A549 (cell line): ENCODE measurements around the gene POP7. TPM values are rescaled to one million over a fixed set of nuclear protein-coding genes. Genes with fewer than 3 reads are reported as not detected.

ENCODE experiments used
- ATAC-seq, 2 experiments: fragments of 200-7000 bp in 1 of 2; fragments of >200 bp in 1 of 2; cut with Nextera tagmentation in 1 of 2; cut with Tn5 transposase in 1 of 2; 3 replicates each; pipeline versions ENCODE4 v1.8.0 to v1.9.1; 2018 to 2020; ENCODE audit warnings: mild to moderate bottlenecking in 1 of 2, moderate library complexity in 1 of 2
- CTCF ChIA-PET: fragments of 300-600 bp; sonication (Branson Sonifier 250); formaldehyde crosslinking; extraction: SDS; loops from one replicate; lab custom pipeline; 2021; ENCODE audit warnings: antibody characterized with exemption, inconsistent platforms; lab: Yijun Ruan, JAX
- POLR2A ChIA-PET: fragments of 350-600 bp; formaldehyde crosslinking; extraction: SDS; loops from one replicate; lab custom pipeline; 2021; ENCODE audit warnings: antibody characterized with exemption, inconsistent platforms; lab: Yijun Ruan, JAX
- DNase-seq, 2 experiments: peaks; one replicate each; pipeline versions ENCODE4 v3.0.0 to v3.0.0-alpha.2; 2011 to 2016; ENCODE audit warnings: low read depth in 1 of 2, low spot score in 1 of 2
- FAIRE-seq: peaks from 2 replicates; lab custom pipeline; 2011; peaks lifted over from hg19 to GRCh38; lab: Jason Lieb, UNC
- H3K27ac ChIP-seq, 2 experiments: fragments of >200 bp; sonication (Bioruptor Twin); formaldehyde crosslinking; 3 replicates each; pipeline ENCODE4 v1.5.1; 2016 to 2017
- H3K4me1 ChIP-seq: fragments of >200 bp; sonication (Bioruptor Twin); formaldehyde crosslinking; 3 replicates; pipeline ENCODE4 v1.6.1; 2016
- H3K4me2 ChIP-seq: fragments of >200 bp; sonication (Bioruptor Twin); formaldehyde crosslinking; 3 replicates; pipeline ENCODE4 v1.6.1; 2016
- H3K4me3 ChIP-seq: fragments of >200 bp; sonication (Bioruptor Twin); formaldehyde crosslinking; 3 replicates; pipeline ENCODE4 v1.5.1; 2016
- H3K9me3 ChIP-seq: fragments of >200 bp; sonication (Bioruptor Twin); formaldehyde crosslinking; 3 replicates; pipeline ENCODE4 v1.6.1; 2016
- BCL3 ChIP-seq: fragments of >200 bp; sonication (Bioruptor Twin); formaldehyde crosslinking; IDR thresholded peaks from 3 replicates; pipeline ENCODE4 v1.6.1; 2016
- CBX2 ChIP-seq: fragments of 200-600 bp; sonication (generic); IDR thresholded peaks from 2 replicates; pipeline ENCODE4 v1.6.1; 2016; ENCODE audit warnings: low read depth, mild to moderate bottlenecking, borderline replicate concordance
- CEBPB ChIP-seq, 2 experiments: fragments of >200 bp in 1 of 2; sonication (Bioruptor Twin) in 1 of 2; formaldehyde crosslinking in 1 of 2; IDR thresholded peaks; 2 replicates each; pipeline ENCODE4 v1.6.1; 2012 to 2016
- CHD4 ChIP-seq: fragments of 200-600 bp; sonication (generic); IDR thresholded peaks from 2 replicates; pipeline ENCODE4 v1.6.1; 2016; ENCODE audit warnings: antibody characterized with exemption, mild to moderate bottlenecking, borderline replicate concordance
- EHMT2 ChIP-seq: fragments of 200-600 bp; sonication (generic); IDR thresholded peaks from 2 replicates; pipeline ENCODE4 v1.6.1; 2016; ENCODE audit warnings: antibody characterized with exemption, low read depth, mild to moderate bottlenecking, moderate library complexity
- FOSL2 ChIP-seq, 2 experiments: fragments of 450-650 bp in 1 of 2; fragments of >200 bp in 1 of 2; sonication (Bioruptor Twin) in 1 of 2; formaldehyde crosslinking; IDR thresholded peaks; 2 replicates each; pipeline versions ENCODE4 v1.5.0 to v1.6.1; 2016 to 2020; ENCODE audit warnings: mild to moderate bottlenecking in 1 of 2, moderate library complexity in 1 of 2
- FOXS1 ChIP-seq: fragments of 250-450 bp; sonication (Bioruptor Pico); IDR thresholded peaks from 2 replicates; pipeline ENCODE4 v1.5.0; 2020; ENCODE audit warnings: mild to moderate bottlenecking, moderate library complexity
- HEYL ChIP-seq: fragments of 250-450 bp; sonication (Bioruptor Pico); IDR thresholded peaks from 2 replicates; pipeline ENCODE4 v1.8.0; 2021; ENCODE audit warnings: mild to moderate bottlenecking, moderate library complexity
- HOXB5 ChIP-seq: fragments of 250-450 bp; sonication (Bioruptor Pico); IDR thresholded peaks from 2 replicates; pipeline ENCODE4 v1.5.0; 2020; ENCODE audit warnings: mild to moderate bottlenecking, moderate library complexity
- KDM5A ChIP-seq: fragments of 200-600 bp; sonication (generic); IDR thresholded peaks from 2 replicates; pipeline ENCODE4 v1.6.1; 2016; ENCODE audit warnings: antibody characterized with exemption, mild to moderate bottlenecking
- NFE2L2 ChIP-seq: fragments of 150-350 bp; conservative IDR thresholded peaks from 2 replicates; pipeline ENCODE4 v1.6.1; 2014; ENCODE audit warnings: low read length
- NR3C1 ChIP-seq: fragments of >200 bp; sonication (Bioruptor Twin); formaldehyde crosslinking; IDR thresholded peaks from 3 replicates; pipeline ENCODE4 v1.6.1; 2017
- PBX3 ChIP-seq: IDR thresholded peaks from 2 replicates; pipeline ENCODE4 v1.6.1; 2012
- RAD21 ChIP-seq, 2 experiments: fragments of >200 bp in 1 of 2; sonication (Bioruptor Twin) in 1 of 2; formaldehyde crosslinking in 1 of 2; IDR thresholded peaks in 1 of 2; conservative IDR thresholded peaks in 1 of 2; 2 replicates in 1 of 2; 3 replicates in 1 of 2; pipeline ENCODE4 v1.6.1; 2012 to 2018; ENCODE audit warnings: inconsistent platforms in 1 of 2
- RARB ChIP-seq: fragments of 250-450 bp; sonication (Bioruptor Pico); IDR thresholded peaks from 2 replicates; pipeline ENCODE4 v1.8.0; 2021; ENCODE audit warnings: mild to moderate bottlenecking, moderate library complexity
- REST ChIP-seq: fragments of 200-600 bp; sonication (generic); IDR thresholded peaks from 2 replicates; pipeline ENCODE4 v1.6.1; 2016; ENCODE audit warnings: antibody characterized with exemption, mild to moderate bottlenecking, moderate library complexity
- SMC3 ChIP-seq: fragments of >200 bp; sonication (Bioruptor Twin); formaldehyde crosslinking; IDR thresholded peaks from 3 replicates; pipeline ENCODE4 v1.6.1; 2018; ENCODE audit warnings: inconsistent platforms
- TFCP2L1 ChIP-seq: fragments of 250-450 bp; sonication (Bioruptor Pico); IDR thresholded peaks from 2 replicates; pipeline ENCODE4 v1.5.0; 2021; ENCODE audit warnings: mild to moderate bottlenecking
- ZFP36 ChIP-seq: fragments of 450-650 bp; IDR thresholded peaks from 2 replicates; pipeline ENCODE4 v1.6.1; 2014; ENCODE audit warnings: borderline replicate concordance; ENCODE audit not compliant: partially characterized antibody
- WGBS: methylation state at CpG from one replicate; pipeline ENCODE4 v1.1.6; 2017; ENCODE audit errors: missing lambda C conversion rate; 5-methylcytosine and 5-hydroxymethylcytosine counted together
- polyA plus RNA-seq, 4 experiments: library from polyadenylated mRNA; depleted of rRNA in 3 of 4; stranded (reverse); fragments of >200 nt; fragmentation: RNase III in 1 of 4; extraction: RNeasy Plus Mini Kit Qiagen cat#74134 plus additional on column Dnase treatment in 1 of 4; gene quantifications; 2 replicates in 3 of 4; 3 replicates in 1 of 4; pipeline ENCODE4 v1.2.3, GENCODE V29; 2011 to 2017
- TF ChIP-seq, protein P1 (sequence below): IDR thresholded peaks from 2 replicates; pipeline ENCODE4 v1.6.1; 2012
- TF ChIP-seq, protein P2 (sequence below): fragments of >200 bp; sonication (Bioruptor Twin); formaldehyde crosslinking; IDR thresholded peaks from 2 replicates; pipeline ENCODE4 v1.6.1; 2016

The POP7 gene
- polyA plus RNA-seq, 2 of the 4 experiments (the other 2 are of a cell fraction), result 29.5 to 77.4 TPM

- no peak for TF ChIP-seq REST
- TF ChIP-seq NR3C1, result no peak
These were observed 22.8 kb upstream of the POP7 start (continued) for GRCh38 chr7:100682991-100683658.

GRCh38 chr7:100683659-100684533, 22.0 kb upstream of the POP7 start:
- no peak for FAIRE-seq
- CTCF ChIA-PET, result interaction anchor here (0.7 to 6.4 kb wide), 8 partner anchors 9 to 553 kb away, joined by 3 to 54 read pairs (median 4); partner anchors contain the start of genes GIGYF1 and MOSPD3
- no peak for DNase-seq
- no peak for TF ChIP-seq FOSL2 (IDR thresholded peaks at IDR 0.05)
- TF ChIP-seq FOSL2 (CRISPR knock-in tag; IDR thresholded peaks at IDR 0.05), result no peak
- TF ChIP-seq NFE2L2, result no peak
- TF ChIP-seq ZFP36, result no peak
- TF ChIP-seq FOXS1 (CRISPR knock-in tag), result no peak
- TF ChIP-seq CBX2, result no peak
- TF ChIP-seq KDM5A, result no peak
- no peak for TF ChIP-seq CEBPB (IDR thresholded peaks at IDR 0.05)
- no peak for TF ChIP-seq HOXB5
- TF ChIP-seq EHMT2, result no peak
- no peak for TF ChIP-seq SMC3
- no peak for TF ChIP-seq CHD4
- TF ChIP-seq BCL3, result no peak
- TF ChIP-seq, protein P1, sequence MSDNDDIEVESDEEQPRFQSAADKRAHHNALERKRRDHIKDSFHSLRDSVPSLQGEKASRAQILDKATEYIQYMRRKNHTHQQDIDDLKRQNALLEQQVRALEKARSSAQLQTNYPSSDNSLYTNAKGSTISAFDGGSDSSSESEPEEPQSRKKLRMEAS, result no peak
- no peak for TF ChIP-seq HEYL (CRISPR knock-in tag)
- no peak for TF ChIP-seq RAD21 (conservative IDR thresholded peaks at IDR 0.05 in 1 of 2, IDR thresholded peaks at IDR 0.05 in 1 of 2)
- no peak for TF ChIP-seq PBX3
- TF ChIP-seq REST, result no peak
- no peak for TF ChIP-seq TFCP2L1 (CRISPR knock-in tag)
- TF ChIP-seq RARB, result no peak
- TF ChIP-seq, protein P2, sequence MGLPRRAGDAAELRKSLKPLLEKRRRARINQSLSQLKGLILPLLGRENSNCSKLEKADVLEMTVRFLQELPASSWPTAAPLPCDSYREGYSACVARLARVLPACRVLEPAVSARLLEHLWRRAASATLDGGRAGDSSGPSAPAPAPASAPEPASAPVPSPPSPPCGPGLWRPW, result no peak
- TF ChIP-seq, all 56 proteins: peak for 0
- POLR2A ChIA-PET, result interaction anchor here (1.3 kb wide), 1 partner anchor 11 kb away, joined by 4 read pairs; the partner anchor contains the start of gene GNB2
- ATAC-seq, result no peak
- Histone ChIP-seq H3K27ac (no peak overlapping the region), H3K9me3 (no peaks in the 10 kb centered on the region), H3K4me3 (no peak overlapping the region), H3K4me2 (no peak overlapping the region), H3K4me1 (peaks cover 26% of the 10 kb centered on the region)
- WGBS, result 95% methylated on average over 26 of the region's 37 CpGs
